Measurements from ENCODE around the gene FXYD2. TPM values are rescaled to one million over a fixed set of nuclear protein-coding genes. Genes with fewer than 3 reads are reported as not detected.

FXYD2 gene
- total and polyA plus RNA-seq, 2 donors from 2014 or later = 2,527 to 9,664 TPM

- Histone ChIP-seq H3K27ac (ENCODE audit: low read depth in 2 of 2, low read length in 2 of 2) (peak overlapping the region; percentile 93 to 97), H3K9me3 (ENCODE audit: control insufficient read depth in 2 of 3, insufficient read depth in 1 of 3, low read length in 3 of 3) (no peaks in the 10 kb centered on the region), H3K4me3 (ENCODE audit: low read length in 3 of 3) (peak overlapping the region in 2 of 3 donors; percentile 28 to 74), H3K36me3 (ENCODE audit: control insufficient read depth in 2 of 3, insufficient read depth in 3 of 3, low read length in 3 of 3) (peaks cover 0 to 4% (median 0%) of the 10 kb centered on the region in 3 donors), H3K9ac (ENCODE audit: low read length in 3 of 3) (peak overlapping the region in 2 of 3 donors; percentile 70 to 91), H3K27me3 (ENCODE audit: control insufficient read depth, insufficient read depth, low read length) (no peaks in the 10 kb centered on the region), H3K4me1 (ENCODE audit: control insufficient read depth in 2 of 3, insufficient read depth in 2 of 3, low read depth in 1 of 3, low read length in 3 of 3) (peaks cover 5 to 51% (median 30%) of the 10 kb centered on the region in 3 donors)
- DNase-seq (peak in 4 of 5 donors; percentile 25 to 93 (median 39)), FAIRE-seq (no peak)
- no peak for TF ChIP-seq CTCF (IDR thresholded peaks at IDR 0.05; ENCODE audit: borderline replicate concordance, extremely low read depth, insufficient read depth)
- intact Hi-C loops (cut with DNase I) = no loop called here
Measured at GRCh38 chr11:117828611-117829368, 4.2 kb upstream of the FXYD2 start.

DNA sequence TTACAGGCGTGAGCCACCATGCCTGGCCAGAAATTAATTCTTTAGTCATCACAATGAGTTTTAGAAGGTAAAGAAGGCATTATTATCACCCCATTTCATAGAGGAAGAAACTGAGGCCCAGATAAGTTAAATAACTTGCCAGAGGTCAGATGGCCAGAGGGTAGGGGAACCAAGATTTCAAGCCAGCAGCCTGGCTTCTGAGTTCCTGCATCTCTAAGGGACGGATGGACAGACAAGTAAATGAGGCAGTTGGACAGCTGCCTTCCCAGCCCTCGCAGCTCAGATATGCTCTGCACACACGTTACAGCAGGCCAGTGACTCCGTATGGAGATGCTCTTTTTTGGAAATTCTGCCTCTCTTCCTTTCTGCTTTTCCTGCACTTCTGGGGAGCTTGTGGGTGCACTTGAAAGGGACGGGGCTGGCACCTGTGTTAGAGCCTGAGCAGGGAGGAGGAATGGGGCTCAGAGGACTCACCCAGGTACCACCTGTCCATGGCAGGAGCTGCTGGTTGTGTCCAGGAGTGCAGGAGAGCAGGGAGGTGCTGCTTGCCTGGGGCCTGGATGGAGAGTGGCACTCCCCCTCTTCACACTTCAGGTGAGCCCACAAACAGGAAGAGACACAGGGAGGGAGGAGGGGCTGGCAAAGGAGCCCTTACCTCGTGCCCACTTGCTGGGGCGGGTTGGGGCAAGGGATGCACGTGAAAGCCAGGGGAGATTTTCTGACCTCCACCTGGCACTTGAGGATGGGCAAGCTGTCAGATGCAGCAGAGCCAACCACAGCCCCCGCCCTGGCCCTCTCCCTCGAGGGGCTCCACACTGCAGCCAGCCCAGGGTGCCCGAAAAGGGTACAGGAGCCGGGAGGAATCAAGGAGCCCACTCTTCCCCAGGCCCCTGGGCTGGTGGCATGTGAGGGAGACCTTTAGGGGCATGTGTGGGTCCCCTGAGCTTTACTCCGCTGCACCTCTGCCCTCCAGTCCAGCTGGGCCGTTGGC, 3.3 kb upstream of the FXYD2 start:
- Histone ChIP-seq H3K9me3 (ENCODE audit: control insufficient read depth in 2 of 3, insufficient read depth in 1 of 3, low read length in 3 of 3) (no peaks in the 10 kb centered on the region), H3K9ac (ENCODE audit: low read length in 3 of 3) (peak overlapping the region in 2 of 3 donors; percentile 35 to 91), H3K4me3 (ENCODE audit: low read length in 3 of 3) (peak overlapping the region in 2 of 3 donors; percentile 51 to 74), H3K27ac (ENCODE audit: low read depth in 2 of 2, low read length in 2 of 2) (peak overlapping the region; percentile 93 to 97), H3K36me3 (ENCODE audit: control insufficient read depth in 2 of 3, insufficient read depth in 3 of 3, low read length in 3 of 3) (peaks cover 0 to 9% (median 0%) of the 10 kb centered on the region in 3 donors), H3K27me3 (ENCODE audit: control insufficient read depth, insufficient read depth, low read length) (no peaks in the 10 kb centered on the region), H3K4me1 (ENCODE audit: control insufficient read depth in 2 of 3, insufficient read depth in 2 of 3, low read depth in 1 of 3, low read length in 3 of 3) (peaks cover under 1 to 52% (median 24%) of the 10 kb centered on the region in 3 donors)
- intact Hi-C loops (cut with DNase I) = no loop called here
- peak in 4 of 5 donors; percentile 9 to 93 (median 34) for DNase-seq
- no peak for FAIRE-seq
- no peak for TF ChIP-seq CTCF (IDR thresholded peaks at IDR 0.05; ENCODE audit: borderline replicate concordance, extremely low read depth, insufficient read depth)

DNA sequence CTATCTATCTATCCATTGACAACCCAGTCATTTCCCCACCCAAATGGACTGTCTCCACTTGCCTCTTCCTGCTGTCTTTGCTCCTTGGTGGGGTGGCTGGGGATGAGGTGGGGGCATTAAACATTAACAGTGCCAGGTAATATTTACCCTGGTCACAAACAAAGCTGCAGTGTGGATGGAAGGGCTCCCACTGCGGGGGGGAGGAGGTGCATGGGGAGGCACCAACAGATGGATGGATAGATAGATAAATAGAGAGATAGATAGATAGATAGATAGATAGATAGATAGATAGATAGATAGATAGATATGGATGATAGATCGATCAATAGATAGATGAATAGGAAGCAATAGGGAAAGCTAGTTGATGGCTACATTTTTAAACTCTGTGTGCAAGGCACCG, 2.3 kb upstream of the FXYD2 start:
- Histone ChIP-seq H3K27me3 (ENCODE audit: control insufficient read depth, insufficient read depth, low read length) (no peaks in the 10 kb centered on the region), H3K36me3 (ENCODE audit: control insufficient read depth in 2 of 3, insufficient read depth in 3 of 3, low read length in 3 of 3) (peaks cover 0 to 17% (median 0%) of the 10 kb centered on the region in 3 donors), H3K4me3 (ENCODE audit: low read length in 3 of 3) (peak overlapping the region in 2 of 3 donors; percentile 44 to 74), H3K4me1 (ENCODE audit: control insufficient read depth in 2 of 3, insufficient read depth in 2 of 3, low read depth in 1 of 3, low read length in 3 of 3) (peaks cover 0 to 56% (median 19%) of the 10 kb centered on the region in 3 donors), H3K9ac (ENCODE audit: low read length in 3 of 3) (peak overlapping the region in 1 of 3 donors; percentile 93), H3K27ac (ENCODE audit: low read depth in 2 of 2, low read length in 2 of 2) (peak overlapping the region; percentile 98), H3K9me3 (ENCODE audit: control insufficient read depth in 2 of 3, insufficient read depth in 1 of 3, low read length in 3 of 3) (no peaks in the 10 kb centered on the region)
- FAIRE-seq = no peak
- DNase-seq = peak in 4 of 5 donors; percentile 33 to 77 (median 58)
- TF ChIP-seq CTCF (IDR thresholded peaks at IDR 0.05; ENCODE audit: borderline replicate concordance, extremely low read depth, insufficient read depth) = no peak
- intact Hi-C loops (cut with DNase I) = no loop called here

Data from kidney (tissue), 14 donors.